ENCODE results near the gene CA4.
"Not testable (repeated sequence)": the region's sequence is repeated elsewhere in the genome, so short reads cannot be mapped to it uniquely, and the experiment has no call there.

The CA4 gene

DNA sequence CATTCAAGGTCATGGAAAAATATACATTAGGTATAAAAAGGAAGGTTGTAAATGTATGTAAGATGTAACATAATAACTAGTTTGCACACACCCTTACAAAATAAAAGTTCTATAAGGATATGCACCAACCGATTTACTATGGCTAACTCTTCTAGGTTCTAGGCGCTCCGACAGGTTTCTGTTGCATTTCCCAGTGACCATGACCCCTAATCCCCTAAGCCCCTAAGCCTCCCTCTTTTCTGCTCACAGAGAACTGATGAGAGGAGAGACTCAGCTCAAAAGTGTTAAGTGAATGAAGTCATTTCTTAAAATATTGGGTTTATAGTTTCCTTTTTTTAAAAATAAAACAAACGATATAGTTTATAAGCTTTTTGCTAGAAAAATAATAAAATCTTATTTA lies 41.1 kb upstream of the CA4 start:
- no CpG with 5 or more reads among the region's 4 CpGs for WGBS
- H3K4me2 ChIP-seq (ENCODE audit: low read length, poor library complexity, severe bottlenecking) = no peak overlapping the region

GRCh38 chr17:60109161-60109560 lies 40.6 kb upstream of the CA4 start:
- Histone ChIP-seq H3K18ac (ENCODE audit: low read depth in 1 of 2, low read length in 2 of 2) (no peak overlapping the region), H3K9me3 (ENCODE audit: control insufficient read depth, low read length) (no peaks in the 10 kb centered on the region), H3K4me3 (ENCODE audit: insufficient read depth in 1 of 2, low read depth in 1 of 2, low read length in 2 of 2) (no peak overlapping the region), H3K79me1 (replicated peaks; ENCODE audit: low read length, poor library complexity, severe bottlenecking) (no peaks in the 10 kb centered on the region), H4K91ac (ENCODE audit: low read length) (no peak overlapping the region), H2AFZ (ENCODE audit: low read depth, low read length) (no peak overlapping the region), H4K8ac (ENCODE audit: low read length) (no peak overlapping the region), H2BK12ac (ENCODE audit: low read length in 2 of 2) (no peak overlapping the region), H3K9ac (ENCODE audit: low read length) (no peak overlapping the region), H3K27me3 (ENCODE audit: control insufficient read depth in 1 of 2, insufficient read depth in 1 of 2, low read length in 2 of 2) (no peaks in the 10 kb centered on the region), H2AK5ac (ENCODE audit: low read length, severe bottlenecking) (no peak overlapping the region), H2BK5ac (ENCODE audit: low read depth, low read length, poor library complexity, severe bottlenecking) (no peak overlapping the region), H3K23ac (ENCODE audit: low read length in 2 of 2) (no peak overlapping the region), H2BK120ac (ENCODE audit: low read depth, low read length) (no peak overlapping the region), H3K36me3 (ENCODE audit: control insufficient read depth in 1 of 2, insufficient read depth in 2 of 2, low read depth in 1 of 2, low read length in 2 of 2) (no peaks in the 10 kb centered on the region), H3K4me2 (ENCODE audit: low read length, poor library complexity, severe bottlenecking) (no peak overlapping the region), H3K4ac (ENCODE audit: low read depth in 1 of 2, low read length in 2 of 2) (no peak overlapping the region), H3K27ac (ENCODE audit: low read length, poor library complexity, severe bottlenecking) (no peak overlapping the region), H3K4me1 (ENCODE audit: control insufficient read depth, insufficient read depth, low read depth, low read length) (peaks cover 6% of the 10 kb centered on the region), H3K14ac (ENCODE audit: low read length in 2 of 2) (no peak overlapping the region), H2BK15ac (ENCODE audit: low read depth, poor library complexity, severe bottlenecking) (no peak overlapping the region)
- no peak for DNase-seq
- 100% methylated on average over 1 of the region's 1 CpG for WGBS

More for the DNA sequence above, 41.1 kb upstream of the CA4 start:
- Histone ChIP-seq H2BK5ac (ENCODE audit: low read depth, low read length, poor library complexity, severe bottlenecking) (no peak overlapping the region), H4K91ac (ENCODE audit: low read length) (no peak overlapping the region), H3K23ac (ENCODE audit: low read length in 2 of 2) (no peak overlapping the region), H3K27me3 (ENCODE audit: control insufficient read depth in 1 of 2, insufficient read depth in 1 of 2, low read length in 2 of 2) (no peaks in the 10 kb centered on the region), H3K36me3 (ENCODE audit: control insufficient read depth in 1 of 2, insufficient read depth in 2 of 2, low read depth in 1 of 2, low read length in 2 of 2) (no peaks in the 10 kb centered on the region), H4K8ac (ENCODE audit: low read length) (no peak overlapping the region), H3K9me3 (ENCODE audit: control insufficient read depth, low read length) (no peaks in the 10 kb centered on the region), H3K79me1 (replicated peaks; ENCODE audit: low read length, poor library complexity, severe bottlenecking) (no peaks in the 10 kb centered on the region), H3K4ac (ENCODE audit: low read depth in 1 of 2, low read length in 2 of 2) (no peak overlapping the region), H2BK15ac (ENCODE audit: low read depth, poor library complexity, severe bottlenecking) (no peak overlapping the region), H3K9ac (ENCODE audit: low read length) (no peak overlapping the region), H3K27ac (ENCODE audit: low read length, poor library complexity, severe bottlenecking) (no peak overlapping the region), H3K18ac (ENCODE audit: low read depth in 1 of 2, low read length in 2 of 2) (no peak overlapping the region), H2BK120ac (ENCODE audit: low read depth, low read length) (no peak overlapping the region), H2AK5ac (ENCODE audit: low read length, severe bottlenecking) (no peak overlapping the region), H3K4me1 (ENCODE audit: control insufficient read depth, insufficient read depth, low read depth, low read length) (peaks cover 6% of the 10 kb centered on the region), H3K14ac (ENCODE audit: low read length in 2 of 2) (no peak overlapping the region), H2AFZ (ENCODE audit: low read depth, low read length) (no peak overlapping the region), H3K4me3 (ENCODE audit: insufficient read depth in 1 of 2, low read depth in 1 of 2, low read length in 2 of 2) (no peak overlapping the region), H2BK12ac (ENCODE audit: low read length in 2 of 2) (no peak overlapping the region)
- DNase-seq = no peak

DNA sequence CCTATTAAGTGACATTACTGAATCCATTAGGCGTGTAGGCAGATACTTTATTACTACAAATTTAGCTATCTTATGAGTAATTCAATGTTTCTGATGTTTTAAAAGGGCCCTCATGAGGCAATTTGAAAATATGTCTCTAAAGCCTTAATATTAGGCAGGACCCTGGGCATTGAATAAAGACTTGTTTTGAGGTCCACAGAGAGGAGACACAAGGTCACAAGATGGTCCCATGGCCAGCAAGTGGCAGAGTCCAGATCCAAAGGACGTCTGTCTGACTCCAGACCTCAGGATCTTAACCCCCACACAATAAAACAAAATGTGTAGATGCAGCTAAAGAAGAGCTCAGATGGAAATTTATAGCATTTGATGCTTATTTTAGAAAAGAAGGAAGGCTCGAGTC lies 39.2 kb upstream of the CA4 start:
- no peak overlapping the region for H3K18ac ChIP-seq (ENCODE audit: low read depth in 1 of 2, low read length in 2 of 2)
- no peak overlapping the region for H3K4ac ChIP-seq (ENCODE audit: low read depth in 1 of 2, low read length in 2 of 2)
- no peak overlapping the region for H2BK5ac ChIP-seq (ENCODE audit: low read depth, low read length, poor library complexity, severe bottlenecking)
- no peak overlapping the region for H2BK15ac ChIP-seq (ENCODE audit: low read depth, poor library complexity, severe bottlenecking)
- WGBS = no CpG with 5 or more reads among the region's 3 CpGs
- no peak overlapping the region for H2AFZ ChIP-seq (ENCODE audit: low read depth, low read length)
- H3K27me3 ChIP-seq (ENCODE audit: control insufficient read depth in 1 of 2, insufficient read depth in 1 of 2, low read length in 2 of 2) = no peaks in the 10 kb centered on the region
- H3K27ac ChIP-seq (ENCODE audit: low read length, poor library complexity, severe bottlenecking) = no peak overlapping the region
- no peak overlapping the region for H3K4me3 ChIP-seq (ENCODE audit: insufficient read depth in 1 of 2, low read depth in 1 of 2, low read length in 2 of 2)
- H4K8ac ChIP-seq (ENCODE audit: low read length) = no peak overlapping the region
- no peak overlapping the region for H3K14ac ChIP-seq (ENCODE audit: low read length in 2 of 2)
- no peak overlapping the region for H2AK5ac ChIP-seq (ENCODE audit: low read length, severe bottlenecking)
- no peak overlapping the region for H3K23ac ChIP-seq (ENCODE audit: low read length in 2 of 2)
- no peak overlapping the region for H3K9ac ChIP-seq (ENCODE audit: low read length)
- H3K9me3 ChIP-seq (ENCODE audit: control insufficient read depth, low read length) = no peaks in the 10 kb centered on the region
- no peak overlapping the region for H3K4me2 ChIP-seq (ENCODE audit: low read length, poor library complexity, severe bottlenecking)
- no peaks in the 10 kb centered on the region for H3K79me1 ChIP-seq (replicated peaks; ENCODE audit: low read length, poor library complexity, severe bottlenecking)
- H3K36me3 ChIP-seq (ENCODE audit: control insufficient read depth in 1 of 2, insufficient read depth in 2 of 2, low read depth in 1 of 2, low read length in 2 of 2) = no peaks in the 10 kb centered on the region
- H2BK120ac ChIP-seq (ENCODE audit: low read depth, low read length) = no peak overlapping the region
- no peak overlapping the region for H4K91ac ChIP-seq (ENCODE audit: low read length)
- no peak for DNase-seq
- no peak overlapping the region for H2BK12ac ChIP-seq (ENCODE audit: low read length in 2 of 2)
- H3K4me1 ChIP-seq (ENCODE audit: control insufficient read depth, insufficient read depth, low read depth, low read length) = peaks cover 6% of the 10 kb centered on the region

DNA sequence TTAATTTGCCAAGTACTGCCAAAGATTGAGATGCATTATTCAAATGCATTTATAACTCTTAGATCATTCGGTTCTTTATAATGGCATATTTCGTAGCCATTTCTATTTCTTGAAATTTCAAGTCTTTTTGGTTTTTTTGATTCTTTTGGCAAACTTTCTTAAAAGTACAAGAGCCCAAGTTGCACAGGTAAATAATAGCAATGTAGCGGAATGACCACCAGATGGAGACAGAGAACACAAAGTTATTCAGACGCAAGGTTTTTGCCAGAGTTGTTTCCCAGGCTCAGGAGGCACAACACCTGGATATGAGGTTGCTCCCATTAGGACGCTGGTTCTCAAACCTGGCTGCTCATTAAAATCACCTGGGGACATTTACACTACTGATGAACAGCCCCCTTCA lies 38.1 kb upstream of the CA4 start:
- not testable (repeated sequence) for H3K23ac ChIP-seq (ENCODE audit: low read length in 2 of 2); H3K27ac ChIP-seq (ENCODE audit: low read length, poor library complexity, severe bottlenecking); H4K8ac ChIP-seq (ENCODE audit: low read length); H2BK120ac ChIP-seq (ENCODE audit: low read depth, low read length); H3K4ac ChIP-seq (ENCODE audit: low read depth in 1 of 2, low read length in 2 of 2); DNase-seq; H2BK15ac ChIP-seq (ENCODE audit: low read depth, poor library complexity, severe bottlenecking); H3K4me3 ChIP-seq (ENCODE audit: insufficient read depth in 1 of 2, low read depth in 1 of 2, low read length in 2 of 2); H2AK5ac ChIP-seq (ENCODE audit: low read length, severe bottlenecking); H3K4me1 ChIP-seq (ENCODE audit: control insufficient read depth, insufficient read depth, low read depth, low read length); H3K9me3 ChIP-seq (ENCODE audit: control insufficient read depth, low read length); H3K9ac ChIP-seq (ENCODE audit: low read length); H3K4me2 ChIP-seq (ENCODE audit: low read length, poor library complexity, severe bottlenecking); H3K27me3 ChIP-seq (ENCODE audit: control insufficient read depth in 1 of 2, insufficient read depth in 1 of 2, low read length in 2 of 2); H4K91ac ChIP-seq (ENCODE audit: low read length); H3K79me1 ChIP-seq (replicated peaks; ENCODE audit: low read length, poor library complexity, severe bottlenecking); H2BK5ac ChIP-seq (ENCODE audit: low read depth, low read length, poor library complexity, severe bottlenecking); H3K36me3 ChIP-seq (ENCODE audit: control insufficient read depth in 1 of 2, insufficient read depth in 2 of 2, low read depth in 1 of 2, low read length in 2 of 2); H2BK12ac ChIP-seq (ENCODE audit: low read length in 2 of 2); H2AFZ ChIP-seq (ENCODE audit: low read depth, low read length); H3K18ac ChIP-seq (ENCODE audit: low read depth in 1 of 2, low read length in 2 of 2); H3K14ac ChIP-seq (ENCODE audit: low read length in 2 of 2)
- WGBS = no CpG with 5 or more reads among the region's 5 CpGs
